Heart left ventricle (tissue), 16 donors: ENCODE results near the gene RNF126. TPM values are rescaled to one million over a fixed set of nuclear protein-coding genes. Genes with fewer than 3 reads are reported as not detected.

Experiments used
- ATAC-seq, 4 donors: fragments of 200-7000 bp; cut with Tn5 transposase; one replicate each; pipeline ENCODE4 v1.9.1; 2020 to 2022; ENCODE audit warnings: moderate library complexity in 4 of 4, mild to moderate bottlenecking in 3 of 4, moderate number of reproducible peaks in 1 of 4
- DNase-seq, 5 donors: peaks; one replicate each; pipeline ENCODE4 v3.0.0-alpha.2; 2020
- H3K27ac ChIP-seq, 12 donors: fragments of 200-600 bp; sonication (generic) in 4 of 12; one replicate each; pipeline versions ENCODE4 v1.5.0 to v1.8.0; 2016 to 2022; ENCODE audit warnings: mild to moderate bottlenecking in 2 of 12
- H3K27me3 ChIP-seq, 9 donors: fragments of 200-600 bp; sonication (generic) in 2 of 9; one replicate each; pipeline versions ENCODE4 v1.5.1 to v1.8.0; 2016 to 2022; ENCODE audit warnings: mild to moderate bottlenecking in 3 of 9
- H3K36me3 ChIP-seq, 9 donors: fragments of 200-600 bp; sonication (generic) in 2 of 9; one replicate each; pipeline versions ENCODE4 v1.5.0 to v1.8.0; 2018 to 2022; ENCODE audit warnings: mild to moderate bottlenecking in 2 of 9
- H3K4me1 ChIP-seq, 12 donors: fragments of 200-600 bp; sonication (generic) in 4 of 12; one replicate each; pipeline versions ENCODE4 v1.5.0 to v1.8.0; 2016 to 2022; ENCODE audit warnings: mild to moderate bottlenecking in 3 of 12
- H3K4me3 ChIP-seq, 12 donors: fragments of 200-600 bp; sonication (generic) in 4 of 12; one replicate each; pipeline versions ENCODE4 v1.5.0 to v1.8.0; 2017 to 2022; ENCODE audit warnings: mild to moderate bottlenecking in 9 of 12, moderate library complexity in 4 of 12
- H3K9me3 ChIP-seq, 12 donors: fragments of 200-600 bp; sonication (generic) in 4 of 12; one replicate each; pipeline versions ENCODE4 v1.5.0 to v1.8.0; 2016 to 2022; ENCODE audit warnings: mild to moderate bottlenecking in 1 of 12
- POLR2A ChIP-seq, 2 donors: fragments of 450-650 bp; IDR thresholded peaks; one replicate each; pipeline ENCODE4 v1.6.1; 2017; ENCODE audit warnings: antibody characterized with exemption in 2 of 2, mild to moderate bottlenecking in 2 of 2, moderate library complexity in 2 of 2
- WGBS, 4 donors: extraction: QIAGEN DNeasy Blood & Tissue Kit in 2 of 4; methylation state at CpG; one replicate each; pipeline versions ENCODE4 v1.1.5 to v1.1.7; 2013 to 2018; 5-methylcytosine and 5-hydroxymethylcytosine counted together
- intact Hi-C, 10 donors: fragments of 100-400 bp; cut with DNase I; formaldehyde crosslinking; loops; one replicate each; pipeline versions ENCODE4 v1.11.1 to v1.14.2; 2022
- polyA plus RNA-seq, 2 donors: library from polyadenylated mRNA; stranded (reverse); fragments of 200-250 nt; gene quantifications; one replicate each; pipeline ENCODE4 v1.2.3, GENCODE V29; 2013
- total RNA-seq, 9 donors: library from RNA; depleted of rRNA in 2 of 9; stranded (reverse); fragments of >200 nt in 2 of 9; fragmentation: NEBNext Ultra II Directional in 3 of 9; extraction: Animal tissue kit (Norgen Biotek cat#: 25700) in 3 of 9; gene quantifications; one replicate each; pipeline versions ENCODE4 v1.1.0 to v1.2.4, GENCODE V29; 2016 to 2023
- TF ChIP-seq, protein P1 (sequence below), 12 donors: fragments of 200-600 bp; sonication (generic) in 4 of 12; IDR thresholded peaks; one replicate each; pipeline versions ENCODE4 v1.5.0 to v1.8.0; 2018 to 2022; ENCODE audit warnings: antibody characterized with exemption in 12 of 12, mild to moderate bottlenecking in 5 of 12
- donor health status: ischemic (EF 13 %, LVEDD 7.1; RV severe dilation, severe dysfunction).
- donor health status: healthy with polysubstance abuse.
- donor health status: DM: no; HTN: yes; CAD: no.
- donor health status: DM: no; HTN: no; CAD: no.
- donor health status: ischemic (EF 25% LVEDD 6.9; RV normal size, moderate dysfunction).
- donor health status: ischemic (EF 25% LVEDD 5.7; RV mildly dilated, moderate dysfunction).
- donor health status: healthy.
- donor health status: DM: yes; HTN: yes; CAD: no.
- donor health status: ischemic (EF 35%, LVEDD 5.7; RV mildly dilated, moderate dysfunction).
- donor health status: nonischemic (EF 11% LVEDD 7.7; RV severe dilation, severe dysfunction).
- donor health status: DM: yes; HTN: yes; CAD: no.
- donor health status: PGD.
- donor health status: ischemic (EF 29% LVEDD 5.4; RV normal size, mild dysfunction).
- donor health status: nonischemic (EF 23%, LVEDD 6.1; RV moderate dilation, normal function).

Gene RNF126
- total and polyA plus RNA-seq, 11 donors: 21.6 to 105 (median 29.4) TPM

DNA sequence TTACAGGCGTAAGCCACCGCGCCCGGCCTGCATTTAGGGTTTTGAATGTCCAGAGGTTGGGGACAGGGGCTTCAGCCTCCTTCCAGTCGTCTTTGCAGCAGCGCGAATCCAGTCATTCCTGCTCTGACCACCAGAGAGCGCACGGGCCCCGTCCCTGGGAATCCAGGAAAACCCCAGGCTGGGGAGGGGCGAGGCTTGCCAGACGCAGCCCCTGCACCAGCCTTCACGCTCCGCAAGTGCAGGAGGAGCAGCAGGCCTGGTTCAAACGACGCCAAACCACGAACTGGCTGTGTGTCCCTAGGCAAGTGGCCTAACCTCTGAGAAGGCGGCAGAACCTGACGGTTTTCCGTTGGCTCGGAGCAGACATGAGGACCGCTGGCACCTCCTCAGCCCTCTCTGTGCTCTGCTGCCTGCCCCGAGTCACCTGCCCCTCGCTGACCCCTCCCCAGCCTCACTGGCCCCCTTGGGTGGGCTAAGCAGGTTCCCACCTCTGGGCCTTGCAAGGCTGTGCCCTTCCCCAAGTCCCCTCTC, 2.0 kb upstream of the RNF126 start:
- ATAC-seq: peak; percentile 8 to 56 (median 38)
- peak in 1 of 2 donors; percentile 29 for TF ChIP-seq POLR2A (IDR thresholded peaks at IDR 0.05)
- TF ChIP-seq, protein P1, sequence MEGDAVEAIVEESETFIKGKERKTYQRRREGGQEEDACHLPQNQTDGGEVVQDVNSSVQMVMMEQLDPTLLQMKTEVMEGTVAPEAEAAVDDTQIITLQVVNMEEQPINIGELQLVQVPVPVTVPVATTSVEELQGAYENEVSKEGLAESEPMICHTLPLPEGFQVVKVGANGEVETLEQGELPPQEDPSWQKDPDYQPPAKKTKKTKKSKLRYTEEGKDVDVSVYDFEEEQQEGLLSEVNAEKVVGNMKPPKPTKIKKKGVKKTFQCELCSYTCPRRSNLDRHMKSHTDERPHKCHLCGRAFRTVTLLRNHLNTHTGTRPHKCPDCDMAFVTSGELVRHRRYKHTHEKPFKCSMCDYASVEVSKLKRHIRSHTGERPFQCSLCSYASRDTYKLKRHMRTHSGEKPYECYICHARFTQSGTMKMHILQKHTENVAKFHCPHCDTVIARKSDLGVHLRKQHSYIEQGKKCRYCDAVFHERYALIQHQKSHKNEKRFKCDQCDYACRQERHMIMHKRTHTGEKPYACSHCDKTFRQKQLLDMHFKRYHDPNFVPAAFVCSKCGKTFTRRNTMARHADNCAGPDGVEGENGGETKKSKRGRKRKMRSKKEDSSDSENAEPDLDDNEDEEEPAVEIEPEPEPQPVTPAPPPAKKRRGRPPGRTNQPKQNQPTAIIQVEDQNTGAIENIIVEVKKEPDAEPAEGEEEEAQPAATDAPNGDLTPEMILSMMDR (IDR thresholded peaks at IDR 0.05): peak; percentile 85 to 98 (median 94)
- no peaks in the 10 kb centered on the region for H3K27me3 ChIP-seq
- H3K4me3 ChIP-seq: peak overlapping the region in 9 of 12 donors; percentile 17 to 44 (median 28)
- peaks cover 11 to 50% (median 38%) of the 10 kb centered on the region in 12 donors for H3K4me1 ChIP-seq
- intact Hi-C loops: loop anchor here in 9 of 10 donors (1.0 to 5.0 kb wide), 7 partner anchors 15 to 247 kb away; partner anchors contain the start of genes PALM (in 1 of the 9) and R3HDM4 (in 1 of the 9)
- no peaks in the 10 kb centered on the region for H3K36me3 ChIP-seq
- H3K9me3 ChIP-seq: peaks cover 0 to 6% (median 0%) of the 10 kb centered on the region in 12 donors
- peak overlapping the region in 2 of 12 donors; percentile 6 to 35 for H3K27ac ChIP-seq
- 4 to 17% (median 8%) methylated on average over 7 to 24 of the region's 24 CpGs for WGBS, 4 donors
- peak; percentile 79 to 90 (median 81) for DNase-seq

DNA sequence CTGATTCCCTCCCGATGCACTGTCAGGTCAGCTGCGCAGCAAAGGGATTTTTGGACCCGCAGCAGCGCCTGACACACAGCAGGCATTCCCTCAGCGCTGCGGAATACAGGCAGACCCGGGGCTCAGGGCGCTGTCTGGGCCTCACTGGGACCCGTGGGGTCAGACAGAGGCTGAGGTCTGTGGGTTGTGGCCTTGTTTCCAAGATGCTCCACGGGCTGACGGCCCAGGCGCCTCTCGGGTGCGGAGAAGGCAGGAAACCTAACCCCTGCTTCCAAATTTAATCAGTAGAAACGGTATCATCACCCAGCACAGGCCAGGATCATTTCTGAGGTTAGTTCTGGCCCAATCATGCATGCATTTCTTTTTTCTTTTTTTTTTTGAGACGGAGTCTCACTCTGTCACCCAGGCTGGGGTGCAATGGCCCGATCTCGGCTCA, 686 bp upstream of the RNF126 start:
- peaks cover 18 to 62% (median 49%) of the 10 kb centered on the region in 12 donors for H3K4me1 ChIP-seq
- H3K36me3 ChIP-seq: peaks cover 0 to 1% (median 0%) of the 10 kb centered on the region in 9 donors
- 51 to 63% (median 58%) methylated on average over 16 to 18 of the region's 18 CpGs for WGBS, 4 donors
- peak overlapping the region; percentile 22 to 100 (median 67) for H3K4me3 ChIP-seq
- H3K27ac ChIP-seq: peak overlapping the region; percentile 43 to 97 (median 91)
- DNase-seq (peak in 1 of 5 donors; percentile 71), ATAC-seq (peak in 2 of 4 donors; percentile 3 to 6)
- peaks cover 0 to under 1% (median 0%) of the 10 kb centered on the region in 12 donors for H3K9me3 ChIP-seq
- H3K27me3 ChIP-seq: no peaks in the 10 kb centered on the region
- intact Hi-C loops: loop anchor here in 6 of 10 donors (1.0 to 5.0 kb wide), 7 partner anchors 17 to 249 kb away; partner anchors contain the start of genes BSG (in 1 of the 6), PTBP1 (in 1 of the 6) and R3HDM4 (in 1 of the 6)
- no peak for TF ChIP-seq POLR2A (IDR thresholded peaks at IDR 0.05)
- TF ChIP-seq, protein P1 (IDR thresholded peaks at IDR 0.05): no peak

DNA sequence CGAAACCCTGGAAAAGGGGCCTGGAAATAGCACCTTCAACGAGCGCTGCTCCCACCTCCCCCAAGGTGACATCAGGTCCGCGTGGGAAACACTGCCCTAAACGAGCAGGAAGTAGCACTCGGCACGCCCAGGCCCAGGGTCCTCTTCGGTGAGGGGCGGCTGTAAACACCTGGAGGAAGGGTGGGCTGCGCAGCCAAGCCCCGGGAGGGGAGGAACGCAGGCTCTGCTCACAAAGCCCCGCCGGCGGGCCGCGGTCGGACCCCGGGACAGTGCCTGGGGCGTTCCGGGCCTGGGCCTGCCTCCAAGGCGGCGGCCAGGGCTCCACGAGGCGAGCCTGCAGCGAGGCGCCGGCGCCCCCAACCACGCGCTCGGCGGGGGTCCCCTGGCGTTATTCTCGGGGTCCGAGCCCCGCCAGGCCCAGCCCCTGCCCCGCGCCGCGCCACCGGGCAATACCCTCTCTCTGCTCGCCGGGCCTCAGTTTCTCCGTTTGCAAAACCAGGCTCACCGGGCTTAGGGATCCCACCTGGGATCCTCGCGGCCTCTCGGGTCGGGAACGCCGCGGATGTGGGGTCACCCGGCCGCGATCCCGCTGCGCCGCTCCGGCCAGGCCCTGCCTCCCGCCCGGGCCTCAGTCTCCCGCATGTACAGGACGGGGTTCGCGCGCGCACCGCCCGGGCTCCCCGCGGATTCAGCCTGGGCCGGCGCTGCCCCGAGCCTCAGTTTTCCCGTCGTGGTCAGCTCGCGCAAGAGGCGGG, 630 bp downstream of the RNF126 start:
- Histone ChIP-seq H3K4me3 (peak overlapping the region; percentile 76 to 100 (median 96)), H3K4me1 (peaks cover 22 to 69% (median 63%) of the 10 kb centered on the region in 12 donors), H3K36me3 (peaks cover 0 to 9% (median 0%) of the 10 kb centered on the region in 9 donors), H3K27me3 (no peaks in the 10 kb centered on the region), H3K27ac (peak overlapping the region; percentile 25 to 94 (median 90)), H3K9me3 (no peaks in the 10 kb centered on the region)
- WGBS, 4 donors: 0 to 1% (median 1%) methylated on average over 26 to 81 of the region's 81 CpGs
- intact Hi-C loops: loop anchor here in 2 of 10 donors (2.0 to 5.0 kb wide), 3 partner anchors 70 to 250 kb away; partner anchors contain the start of genes BSG (in 1 of the 2) and R3HDM4 (in 1 of the 2)
- peak in 3 of 5 donors; percentile 47 to 72 (median 50) for DNase-seq
- TF ChIP-seq, protein P1 (IDR thresholded peaks at IDR 0.05): no peak
- TF ChIP-seq POLR2A (IDR thresholded peaks at IDR 0.05): no peak
- peak in 1 of 4 donors; percentile 16 for ATAC-seq
